ENCODE data around the gene EOLA1.
"Not testable (repeated sequence)": the region's sequence is repeated elsewhere in the genome, so short reads cannot be mapped to it uniquely, and the experiment has no call there.

Gene EOLA1

DNA sequence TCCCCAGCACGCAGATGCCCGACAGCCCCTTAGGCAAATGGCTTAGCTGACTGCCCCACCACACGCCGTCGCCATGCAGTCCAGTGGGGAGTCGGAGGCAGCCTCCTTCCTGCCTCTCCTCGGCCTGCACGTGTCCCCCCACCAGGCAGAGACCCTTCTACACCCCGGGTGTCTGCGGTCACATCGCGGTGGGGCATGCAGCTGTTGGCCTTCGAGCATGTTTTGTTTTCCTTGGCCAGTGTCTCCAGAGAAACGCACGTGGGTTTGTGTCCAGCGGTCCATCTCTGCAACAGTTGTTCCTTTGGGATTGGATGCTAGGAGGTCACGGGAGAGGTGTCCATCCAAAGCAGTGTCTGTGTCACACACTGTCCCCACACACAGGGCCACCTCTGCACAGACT is 54.4 kb downstream of the EOLA1 start, which contains the start of gene HSFX2:
TSS of gene HSFX2 (minus strand) at position 101 of the 400 bp plus-strand sequence. CDS start 614 bp downstream, outside the sequence.
- not testable (repeated sequence) for DNase-seq (ENCODE audit: low read depth in 2 of 2, low spot score in 1 of 2)

GRCh38 chrX:149595943-149596342 is 55.1 kb downstream of the EOLA1 start:
- DNase-seq (ENCODE audit: low read depth in 2 of 2, low spot score in 1 of 2): not testable (repeated sequence)
